Left lung (tissue), 10 donors: ENCODE measurements around the gene NEBL. TPM values are rescaled to one million over a fixed set of nuclear protein-coding genes. Genes with fewer than 3 reads are reported as not detected.

Source experiments
- ATAC-seq: fragments of 200-7000 bp; cut with Tn5 transposase; one replicate; pipeline ENCODE4 v1.9.1; 2020; ENCODE audit warnings: moderate library complexity
- DNase-seq, 4 donors: peaks; one replicate each; pipeline ENCODE4 v3.0.0-alpha.2; 2013 to 2020
- H3K27ac ChIP-seq, 2 donors: fragments of 200-600 bp; sonication (generic) in 1 of 2; one replicate each; pipeline versions ENCODE4 v1.5.0 to v1.8.0; 2020 to 2021
- H3K27me3 ChIP-seq, 2 donors: fragments of 200-600 bp; sonication (generic) in 1 of 2; one replicate each; pipeline versions ENCODE4 v1.5.0 to v1.8.0; 2020 to 2021
- H3K36me3 ChIP-seq, 2 donors: fragments of 200-600 bp; sonication (generic) in 1 of 2; one replicate each; pipeline versions ENCODE4 v1.5.0 to v1.8.0; 2020 to 2021
- H3K4me1 ChIP-seq, 2 donors: fragments of 200-600 bp; one replicate each; pipeline ENCODE4 v1.8.0; 2021
- H3K4me3 ChIP-seq, 2 donors: fragments of 200-600 bp; sonication (generic) in 1 of 2; one replicate each; pipeline versions ENCODE4 v1.5.0 to v1.8.0; 2020 to 2021; ENCODE audit warnings: mild to moderate bottlenecking in 1 of 2
- H3K9me3 ChIP-seq, 2 donors: fragments of 200-600 bp; sonication (generic) in 1 of 2; one replicate each; pipeline versions ENCODE4 v1.5.0 to v1.8.0; 2020 to 2021
- CTCF ChIP-seq, 2 donors: fragments of 200-600 bp; sonication (generic) in 1 of 2; IDR thresholded peaks; one replicate each; pipeline versions ENCODE4 v1.5.0 to v1.8.0; 2021; ENCODE audit warnings: antibody characterized with exemption in 2 of 2
- intact Hi-C, 2 donors: fragments of 100-400 bp; cut with DNase I; formaldehyde crosslinking; loops; one replicate each; pipeline versions ENCODE4 v1.11.2 to v1.14.2; 2022
- polyA plus RNA-seq, 6 donors: library from polyadenylated mRNA; unstranded; fragments of 120-200 nt; gene quantifications; one replicate each; pipeline ENCODE4 v1.2.1, GENCODE V29; 2013; ENCODE audit not compliant: insufficient read length in 6 of 6
- total RNA-seq, 2 donors: library from RNA; stranded (reverse); fragmentation: NEBNext Ultra II Directional; extraction: Animal tissue kit (Norgen Biotek cat#: 25700); gene quantifications; one replicate each; pipeline ENCODE4 v1.2.1, GENCODE V29; 2021
- donor health status: DM: no; HTN: yes; CAD: no.
- donor health status: DM: no; HTN: no; CAD: no.

Gene NEBL
- total and polyA plus RNA-seq, 8 donors, result 14.0 to 65.9 (median 20.2) TPM

GRCh38 chr10:20908391-20908790 is 11.3 kb upstream of the NEBL start:
- Histone ChIP-seq H3K27me3 (no peaks in the 10 kb centered on the region), H3K9me3 (no peaks in the 10 kb centered on the region), H3K4me3 (no peak overlapping the region), H3K27ac (no peak overlapping the region), H3K36me3 (no peaks in the 10 kb centered on the region), H3K4me1 (no peaks in the 10 kb centered on the region)
- intact Hi-C loops, result no loop called here
- DNase-seq (no peak), ATAC-seq (no peak)
- TF ChIP-seq CTCF (IDR thresholded peaks at IDR 0.05), result no peak

GRCh38 chr10:20903635-20904390 is 6.7 kb upstream of the NEBL start:
- no peak for TF ChIP-seq CTCF (IDR thresholded peaks at IDR 0.05)
- DNase-seq, result no peak
- Histone ChIP-seq H3K4me1 (no peaks in the 10 kb centered on the region), H3K27ac (no peak overlapping the region), H3K9me3 (no peaks in the 10 kb centered on the region), H3K27me3 (no peaks in the 10 kb centered on the region), H3K4me3 (no peak overlapping the region), H3K36me3 (no peaks in the 10 kb centered on the region)
- no peak for ATAC-seq
- intact Hi-C loops, result no loop called here

DNA sequence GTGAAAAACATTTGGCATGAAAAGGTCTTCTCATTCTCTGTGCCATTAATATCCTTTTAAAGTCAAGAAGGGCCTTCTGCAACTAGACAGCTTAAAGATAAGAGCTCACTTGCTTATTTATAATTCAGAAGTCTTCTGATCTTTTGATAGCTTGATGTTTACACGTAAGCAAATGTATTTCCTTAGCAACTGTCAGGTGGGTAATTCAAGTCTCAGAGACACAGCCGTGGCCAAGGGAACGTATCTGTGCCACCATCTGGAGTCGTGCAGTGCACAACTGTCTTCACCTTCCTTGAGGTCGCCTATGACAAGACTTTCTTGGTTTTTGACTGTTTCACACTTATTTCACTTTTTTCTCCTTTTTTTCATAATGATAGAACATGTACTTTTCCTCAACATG is 4.0 kb upstream of the NEBL start:
- ATAC-seq (no peak), DNase-seq (no peak)
- no peaks in the 10 kb centered on the region for H3K4me1 ChIP-seq
- TF ChIP-seq CTCF (IDR thresholded peaks at IDR 0.05), result no peak
- intact Hi-C loops, result no loop called here
- no peaks in the 10 kb centered on the region for H3K36me3 ChIP-seq
- H3K9me3 ChIP-seq, result no peaks in the 10 kb centered on the region
- no peaks in the 10 kb centered on the region for H3K27me3 ChIP-seq
- H3K27ac ChIP-seq, result no peak overlapping the region
- no peak overlapping the region for H3K4me3 ChIP-seq

DNA sequence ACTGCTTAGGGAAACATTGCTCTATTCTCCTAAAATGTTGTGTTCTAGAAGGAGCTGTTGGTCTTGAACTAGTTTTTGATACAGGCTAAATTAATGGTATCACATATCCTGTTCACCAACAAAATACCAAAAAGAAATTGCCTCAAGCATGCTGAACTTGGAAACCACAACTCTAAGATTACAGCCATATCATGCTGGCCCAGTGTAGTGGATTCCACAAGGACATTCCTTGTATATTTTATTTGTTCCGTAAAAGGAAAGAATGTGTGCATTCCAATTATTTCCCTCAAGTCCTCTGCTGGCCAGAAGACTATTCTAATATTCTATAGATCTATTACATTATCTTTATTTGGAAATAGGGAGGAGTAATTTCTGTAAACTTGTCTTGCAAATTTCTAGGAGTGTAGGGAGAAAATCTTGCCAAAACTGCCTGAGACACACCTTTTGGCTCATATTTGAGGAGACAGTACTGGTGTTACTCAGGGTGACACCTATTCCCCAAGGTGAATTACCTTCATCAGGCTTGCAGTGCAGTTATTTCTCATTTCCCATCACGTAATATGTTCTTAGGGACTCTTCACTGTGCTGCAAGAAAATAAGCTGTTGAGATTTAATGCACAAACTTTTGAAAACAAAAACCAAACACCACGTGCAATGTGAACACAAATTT is 1.9 kb upstream of the NEBL start:
- H3K4me3 ChIP-seq, result no peak overlapping the region
- no peaks in the 10 kb centered on the region for H3K27me3 ChIP-seq
- ATAC-seq (no peak), DNase-seq (no peak)
- H3K4me1 ChIP-seq, result no peaks in the 10 kb centered on the region
- no peak for TF ChIP-seq CTCF (IDR thresholded peaks at IDR 0.05)
- intact Hi-C loops, result no loop called here
- no peaks in the 10 kb centered on the region for H3K9me3 ChIP-seq
- no peak overlapping the region for H3K27ac ChIP-seq
- H3K36me3 ChIP-seq, result no peaks in the 10 kb centered on the region

GRCh38 chr10:20893297-20893696 is 3.8 kb downstream of the NEBL start:
- intact Hi-C loops, result no loop called here
- Histone ChIP-seq H3K4me3 (no peak overlapping the region), H3K4me1 (no peaks in the 10 kb centered on the region), H3K9me3 (no peaks in the 10 kb centered on the region), H3K27me3 (no peaks in the 10 kb centered on the region), H3K36me3 (no peaks in the 10 kb centered on the region), H3K27ac (no peak overlapping the region)
- DNase-seq (no peak), ATAC-seq (no peak)
- TF ChIP-seq CTCF (IDR thresholded peaks at IDR 0.05), result no peak
